HG03045 (cell line): ENCODE measurements around the gene TLE6.
"Not testable (repeated sequence)": the region's sequence is repeated elsewhere in the genome, so short reads cannot be mapped to it uniquely, and the experiment has no call there.

Experiments
- ATAC-seq: cut with Tn5 transposase; IDR thresholded peaks from one replicate; pipeline ENCODE4 v1.9.1; 2021; ENCODE audit warnings: mild to moderate bottlenecking, moderate library complexity; ENCODE audit not compliant: unreplicated experiment

Gene TLE6

GRCh38 chr19:3001235-3001800 lies 24.0 kb downstream of the TLE6 start:
- no peak for ATAC-seq

GRCh38 chr19:3003046-3003445 lies 25.7 kb downstream of the TLE6 start:
- no peak for ATAC-seq

- no peak for ATAC-seq
Measured at GRCh38 chr19:3004522-3004921, 27.2 kb downstream of the TLE6 start.

GRCh38 chr19:3005345-3005744 lies 28.0 kb downstream of the TLE6 start:
- no peak for ATAC-seq

GRCh38 chr19:3006075-3006767 lies 28.9 kb downstream of the TLE6 start:
- no peak for ATAC-seq

- ATAC-seq = no peak
Measured at GRCh38 chr19:3007975-3008374, 30.6 kb downstream of the TLE6 start.

GRCh38 chr19:3008994-3009393 lies 31.6 kb downstream of the TLE6 start:
- no peak for ATAC-seq

- no peak for ATAC-seq
Measured at GRCh38 chr19:3010871-3011270, 33.5 kb downstream of the TLE6 start.

- ATAC-seq = not testable (repeated sequence)
Measured at GRCh38 chr19:3012059-3012458, 34.7 kb downstream of the TLE6 start.

- ATAC-seq = no peak
Measured at GRCh38 chr19:3012621-3013262, 35.4 kb downstream of the TLE6 start.

GRCh38 chr19:3013263-3013725 lies 35.9 kb downstream of the TLE6 start:
- ATAC-seq = no peak

- no peak for ATAC-seq
Measured at GRCh38 chr19:3014135-3014534, 36.8 kb downstream of the TLE6 start.

GRCh38 chr19:3015126-3016057 lies 38.0 kb downstream of the TLE6 start:
- no peak for ATAC-seq

GRCh38 chr19:3017923-3018322 lies 40.6 kb downstream of the TLE6 start:
- ATAC-seq = no peak

- no peak for ATAC-seq
Measured at GRCh38 chr19:3019211-3019854, 42.0 kb downstream of the TLE6 start.

GRCh38 chr19:3020321-3020960 lies 43.1 kb downstream of the TLE6 start:
- no peak for ATAC-seq

GRCh38 chr19:3024509-3024869 lies 47.1 kb downstream of the TLE6 start:
- ATAC-seq = no peak

- ATAC-seq = no peak
Measured at GRCh38 chr19:3024870-3025548, 47.6 kb downstream of the TLE6 start.

- ATAC-seq = no peak
Measured at GRCh38 chr19:3025549-3025886, 48.2 kb downstream of the TLE6 start.

- ATAC-seq = no peak
Measured at GRCh38 chr19:3026768-3027167, 49.4 kb downstream of the TLE6 start.
